HEK293 (cell line): Measurements from ENCODE around the gene GPR34.

Source experiments
- KLF10 ChIP-seq: fragments of 450-650 bp; IDR thresholded peaks from 2 replicates; pipeline ENCODE4 v1.5.1; 2018; ENCODE audit warnings: missing biosample characterization, mild to moderate bottlenecking, missing genetic modification characterization
- YY1 ChIP-seq: fragments of 450-650 bp; formaldehyde crosslinking; IDR thresholded peaks from 2 replicates; pipeline ENCODE4 v1.5.1; 2018; ENCODE audit warnings: missing biosample characterization, missing genetic modification characterization
- ZNF114 ChIP-seq: fragments of 450-650 bp; formaldehyde crosslinking; IDR thresholded peaks from 2 replicates; pipeline ENCODE4 v1.5.0; 2017; ENCODE audit warnings: missing biosample characterization, missing genetic modification characterization
- ZNF138 ChIP-seq: fragments of 450-650 bp; formaldehyde crosslinking; IDR thresholded peaks from 2 replicates; pipeline ENCODE4 v1.5.1; 2016; ENCODE audit warnings: missing biosample characterization, missing genetic modification characterization, borderline replicate concordance
- ZNF18 ChIP-seq: fragments of 450-650 bp; formaldehyde crosslinking; IDR thresholded peaks from 2 replicates; pipeline ENCODE4 v1.5.1; 2016; ENCODE audit warnings: missing biosample characterization, missing genetic modification characterization
- ZNF184 ChIP-seq: fragments of 450-650 bp; IDR thresholded peaks from 2 replicates; pipeline ENCODE4 v1.5.1; 2018; ENCODE audit warnings: missing biosample characterization, mild to moderate bottlenecking, missing genetic modification characterization
- ZNF239 ChIP-seq: fragments of 450-650 bp; formaldehyde crosslinking; IDR thresholded peaks from 2 replicates; pipeline ENCODE4 v1.5.1; 2016; ENCODE audit warnings: missing biosample characterization, missing genetic modification characterization
- ZNF544 ChIP-seq: fragments of 450-650 bp; formaldehyde crosslinking; IDR thresholded peaks from 2 replicates; pipeline ENCODE4 v1.5.0; 2017; ENCODE audit warnings: missing biosample characterization, missing genetic modification characterization
- ZNF629 ChIP-seq: fragments of 450-650 bp; formaldehyde crosslinking; IDR thresholded peaks from 2 replicates; pipeline ENCODE4 v1.5.1; 2017; ENCODE audit warnings: missing biosample characterization, missing genetic modification characterization
- ZNF792 ChIP-seq: fragments of 450-650 bp; formaldehyde crosslinking; IDR thresholded peaks from 2 replicates; pipeline ENCODE4 v1.5.1; 2016; ENCODE audit warnings: missing biosample characterization, missing genetic modification characterization
- ZSCAN30 ChIP-seq: fragments of 450-650 bp; IDR thresholded peaks from 2 replicates; pipeline ENCODE4 v1.5.1; 2018; ENCODE audit warnings: missing biosample characterization, mild to moderate bottlenecking, missing genetic modification characterization, moderate library complexity
- TF ChIP-seq, protein P1 (sequence below): fragments of 450-650 bp; formaldehyde crosslinking; IDR thresholded peaks from 2 replicates; pipeline ENCODE4 v1.5.1; 2016; ENCODE audit warnings: missing biosample characterization, missing genetic modification characterization
- TF ChIP-seq, protein P2 (sequence below): fragments of 450-650 bp; formaldehyde crosslinking; conservative IDR thresholded peaks from 2 replicates; pipeline ENCODE4 v1.5.1; 2016; ENCODE audit warnings: low read depth, missing biosample characterization, missing genetic modification characterization

DNA sequence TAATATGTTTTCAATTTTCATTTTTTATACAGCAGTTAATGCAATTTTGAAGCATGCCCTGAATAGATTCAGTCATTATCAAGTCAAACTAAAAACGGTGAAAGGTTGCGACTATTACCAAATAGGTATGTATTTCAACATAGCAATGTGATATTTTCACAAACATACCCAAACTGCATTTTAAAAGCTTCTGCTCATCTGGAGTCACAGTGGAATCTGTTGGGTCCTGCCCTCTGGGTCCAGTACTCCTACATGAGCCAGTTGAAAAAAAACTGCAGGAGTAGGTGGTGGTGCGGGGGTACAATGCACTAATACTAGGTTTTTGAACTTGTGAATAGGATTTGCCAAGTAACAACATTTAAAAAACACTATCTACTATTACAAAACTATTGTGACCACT lies 938 bp downstream of the GPR34 start:
- TF ChIP-seq ZNF544 (no peak), ZSCAN30 (tag by site-specific recombination) (no peak), ZNF138 (tag by site-specific recombination) (no peak), ZNF792 (tag by site-specific recombination) (no peak), ZNF629 (tag by site-specific recombination) (no peak), KLF10 (tag by site-specific recombination) (no peak), ZNF239 (tag by site-specific recombination) (no peak), ZNF18 (tag by site-specific recombination) (no peak), ZNF184 (tag by site-specific recombination) (no peak), YY1 (tag by site-specific recombination) (no peak), ZNF114 (tag by site-specific recombination) (no peak)
- TF ChIP-seq, protein P1, sequence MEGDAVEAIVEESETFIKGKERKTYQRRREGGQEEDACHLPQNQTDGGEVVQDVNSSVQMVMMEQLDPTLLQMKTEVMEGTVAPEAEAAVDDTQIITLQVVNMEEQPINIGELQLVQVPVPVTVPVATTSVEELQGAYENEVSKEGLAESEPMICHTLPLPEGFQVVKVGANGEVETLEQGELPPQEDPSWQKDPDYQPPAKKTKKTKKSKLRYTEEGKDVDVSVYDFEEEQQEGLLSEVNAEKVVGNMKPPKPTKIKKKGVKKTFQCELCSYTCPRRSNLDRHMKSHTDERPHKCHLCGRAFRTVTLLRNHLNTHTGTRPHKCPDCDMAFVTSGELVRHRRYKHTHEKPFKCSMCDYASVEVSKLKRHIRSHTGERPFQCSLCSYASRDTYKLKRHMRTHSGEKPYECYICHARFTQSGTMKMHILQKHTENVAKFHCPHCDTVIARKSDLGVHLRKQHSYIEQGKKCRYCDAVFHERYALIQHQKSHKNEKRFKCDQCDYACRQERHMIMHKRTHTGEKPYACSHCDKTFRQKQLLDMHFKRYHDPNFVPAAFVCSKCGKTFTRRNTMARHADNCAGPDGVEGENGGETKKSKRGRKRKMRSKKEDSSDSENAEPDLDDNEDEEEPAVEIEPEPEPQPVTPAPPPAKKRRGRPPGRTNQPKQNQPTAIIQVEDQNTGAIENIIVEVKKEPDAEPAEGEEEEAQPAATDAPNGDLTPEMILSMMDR (tag by site-specific recombination): no peak
- TF ChIP-seq, protein P2, sequence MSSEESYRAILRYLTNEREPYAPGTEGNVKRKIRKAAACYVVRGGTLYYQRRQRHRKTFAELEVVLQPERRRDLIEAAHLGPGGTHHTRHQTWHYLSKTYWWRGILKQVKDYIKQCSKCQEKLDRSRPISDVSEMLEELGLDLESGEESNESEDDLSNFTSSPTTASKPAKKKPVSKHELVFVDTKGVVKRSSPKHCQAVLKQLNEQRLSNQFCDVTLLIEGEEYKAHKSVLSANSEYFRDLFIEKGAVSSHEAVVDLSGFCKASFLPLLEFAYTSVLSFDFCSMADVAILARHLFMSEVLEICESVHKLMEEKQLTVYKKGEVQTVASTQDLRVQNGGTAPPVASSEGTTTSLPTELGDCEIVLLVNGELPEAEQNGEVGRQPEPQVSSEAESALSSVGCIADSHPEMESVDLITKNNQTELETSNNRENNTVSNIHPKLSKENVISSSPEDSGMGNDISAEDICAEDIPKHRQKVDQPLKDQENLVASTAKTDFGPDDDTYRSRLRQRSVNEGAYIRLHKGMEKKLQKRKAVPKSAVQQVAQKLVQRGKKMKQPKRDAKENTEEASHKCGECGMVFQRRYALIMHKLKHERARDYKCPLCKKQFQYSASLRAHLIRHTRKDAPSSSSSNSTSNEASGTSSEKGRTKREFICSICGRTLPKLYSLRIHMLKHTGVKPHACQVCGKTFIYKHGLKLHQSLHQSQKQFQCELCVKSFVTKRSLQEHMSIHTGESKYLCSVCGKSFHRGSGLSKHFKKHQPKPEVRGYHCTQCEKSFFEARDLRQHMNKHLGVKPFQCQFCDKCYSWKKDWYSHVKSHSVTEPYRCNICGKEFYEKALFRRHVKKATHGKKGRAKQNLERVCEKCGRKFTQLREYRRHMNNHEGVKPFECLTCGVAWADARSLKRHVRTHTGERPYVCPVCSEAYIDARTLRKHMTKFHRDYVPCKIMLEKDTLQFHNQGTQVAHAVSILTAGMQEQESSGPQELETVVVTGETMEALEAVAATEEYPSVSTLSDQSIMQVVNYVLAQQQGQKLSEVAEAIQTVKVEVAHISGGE (tag by site-specific recombination): no peak
